Measurements from ENCODE around the gene THAP12.

THAP12 gene

GRCh38 chr11:76307978-76308747 lies 72.8 kb downstream of the THAP12 start:
- in situ Hi-C loops (cut with MboI; ENCODE audit: low sequenced_read_pairs), result no loop called here

- in situ Hi-C loops (cut with MboI; ENCODE audit: low sequenced_read_pairs), result no loop called here
Measured at GRCh38 chr11:76307396-76307795, 73.5 kb downstream of the THAP12 start.

- in situ Hi-C loops (cut with MboI; ENCODE audit: low sequenced_read_pairs), result no loop called here
Measured at GRCh38 chr11:76303399-76303798, 77.5 kb downstream of the THAP12 start.

GRCh38 chr11:76302996-76303395 lies 77.9 kb downstream of the THAP12 start:
- in situ Hi-C loops (cut with MboI; ENCODE audit: low sequenced_read_pairs), result no loop called here

Data from hTERT RPE-1 (cell line).